Measurements from ENCODE around the gene HOXA6. TPM values are rescaled to one million over a fixed set of nuclear protein-coding genes. Genes with fewer than 3 reads are reported as not detected.

Gene HOXA6
- total RNA-seq, 1 donor, result not detected

DNA sequence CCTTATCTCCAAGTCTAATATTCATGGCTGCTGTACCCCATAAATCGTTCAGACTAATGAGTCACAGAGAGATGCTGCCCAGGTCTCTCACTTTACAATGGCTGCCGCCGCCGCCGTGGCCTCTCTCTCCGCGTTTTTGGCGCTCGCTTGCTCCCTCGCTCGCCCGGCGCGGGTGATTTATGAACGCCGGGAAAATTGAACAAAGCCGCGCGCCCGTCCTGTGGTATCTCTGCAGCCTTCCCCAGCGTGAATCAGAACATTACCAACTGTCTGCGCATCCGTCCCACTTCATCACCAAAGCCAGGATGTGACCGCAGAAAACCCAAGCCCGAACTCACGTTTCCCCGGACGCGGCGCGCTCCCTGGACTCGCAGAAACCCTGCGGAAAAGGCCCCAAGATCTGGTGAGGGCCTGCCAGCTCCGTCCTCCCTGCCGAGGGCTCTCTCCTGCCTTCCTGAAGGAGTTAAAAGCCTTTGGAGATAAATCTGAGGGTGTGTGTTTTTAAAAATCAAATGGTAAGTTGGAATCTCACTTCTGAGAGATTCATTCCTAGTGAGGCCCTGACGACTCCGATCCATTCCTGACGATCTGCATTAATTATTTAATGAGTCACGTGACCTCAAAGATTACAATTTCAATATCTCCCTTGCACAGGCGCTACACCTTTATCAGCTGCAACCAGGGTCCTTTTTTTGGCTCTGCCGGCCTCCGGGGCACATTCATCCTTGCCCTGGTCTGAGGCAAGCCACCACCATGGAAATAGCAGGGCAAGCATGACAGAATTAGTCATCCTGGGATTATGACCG, 23.3 kb downstream of the HOXA6 start:
- no peaks in the 10 kb centered on the region for H3K9me3 ChIP-seq (ENCODE audit: low read depth, low read length)
- H3K27me3 ChIP-seq (ENCODE audit: insufficient read depth, low read length), result peaks cover 7% of the 10 kb centered on the region
- H3K4me3 ChIP-seq (ENCODE audit: low read length), result no peak overlapping the region
- no peaks in the 10 kb centered on the region for H3K4me1 ChIP-seq (ENCODE audit: insufficient read depth, low read length)

DNA sequence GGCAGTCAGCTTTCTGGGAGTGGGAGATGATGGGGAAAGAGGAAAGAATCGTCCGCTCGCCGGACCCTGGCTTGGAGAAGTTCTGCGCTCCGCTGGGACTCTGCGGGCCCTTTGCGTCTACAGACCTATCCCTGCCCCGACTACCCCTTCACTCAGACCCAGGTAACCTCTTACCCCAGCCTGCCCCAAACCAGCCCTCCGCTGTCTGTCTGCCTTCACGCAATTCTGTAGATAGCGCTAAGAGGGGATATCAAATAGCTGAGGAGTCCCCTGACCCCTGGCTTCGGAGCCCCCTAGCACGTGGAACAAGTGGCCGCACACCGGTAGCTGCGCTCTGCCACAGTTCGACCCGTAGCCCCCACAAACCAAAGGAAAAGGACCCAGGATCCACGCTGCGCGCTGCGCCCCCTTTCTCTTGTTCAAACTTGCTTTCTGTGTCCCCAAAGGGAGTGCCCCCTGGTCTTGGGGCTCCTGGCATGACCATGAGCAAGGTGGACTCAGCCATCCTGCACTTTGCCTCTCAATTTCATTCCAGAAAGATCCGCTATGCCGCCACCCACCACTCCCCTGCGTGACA, 24.0 kb downstream of the HOXA6 start:
- Histone ChIP-seq H3K4me1 (ENCODE audit: insufficient read depth, low read length) (no peaks in the 10 kb centered on the region), H3K4me3 (ENCODE audit: low read length) (no peak overlapping the region), H3K9me3 (ENCODE audit: low read depth, low read length) (no peaks in the 10 kb centered on the region), H3K27me3 (ENCODE audit: insufficient read depth, low read length) (peaks cover 7% of the 10 kb centered on the region)

GRCh38 chr7:27123007-27123476, 24.5 kb downstream of the HOXA6 start:
- Histone ChIP-seq H3K4me3 (ENCODE audit: low read length) (no peak overlapping the region), H3K9me3 (ENCODE audit: low read depth, low read length) (no peaks in the 10 kb centered on the region), H3K4me1 (ENCODE audit: insufficient read depth, low read length) (no peaks in the 10 kb centered on the region), H3K27me3 (ENCODE audit: insufficient read depth, low read length) (peaks cover 7% of the 10 kb centered on the region)

DNA sequence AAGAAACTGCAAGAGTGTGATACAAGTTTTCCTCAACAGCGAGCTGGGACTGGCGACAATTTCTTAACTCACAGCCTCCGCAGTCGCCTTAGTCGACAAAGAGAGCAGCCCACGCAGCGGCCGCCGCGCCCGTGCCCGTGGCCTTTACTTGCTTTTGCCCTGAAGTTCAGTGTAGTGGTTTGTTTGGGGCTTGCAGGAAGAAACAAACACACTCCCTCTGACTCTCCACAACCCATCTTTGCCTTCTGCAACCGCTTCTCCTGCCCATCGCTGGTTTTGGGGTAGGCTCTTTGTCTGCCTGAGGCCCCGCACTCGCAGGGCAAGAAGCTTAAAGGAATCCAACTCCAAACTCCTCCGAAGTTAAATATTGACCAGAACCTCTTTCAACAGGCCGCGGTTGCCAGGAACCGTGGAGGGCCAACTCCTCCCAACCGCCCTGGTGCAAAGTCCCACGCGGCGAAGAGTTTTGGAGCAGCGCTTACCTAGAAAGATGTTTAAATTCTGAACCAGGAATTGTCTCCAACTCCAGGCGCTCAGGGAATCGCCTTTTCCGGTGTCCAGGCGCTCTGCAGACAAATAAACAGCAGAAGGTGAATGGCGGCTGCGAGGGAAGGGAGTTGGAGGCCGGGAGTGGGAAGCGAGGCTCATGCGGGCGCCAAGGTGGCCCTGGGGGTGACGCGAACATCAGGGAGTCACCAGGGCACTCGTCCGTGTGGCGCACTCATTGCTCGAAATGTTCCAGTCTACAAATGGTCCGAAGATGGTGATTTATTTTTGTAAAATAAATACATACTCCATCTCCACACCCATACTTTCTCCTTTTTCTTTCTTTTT, 25.3 kb downstream of the HOXA6 start:
- Histone ChIP-seq H3K4me1 (ENCODE audit: insufficient read depth, low read length) (no peaks in the 10 kb centered on the region), H3K9me3 (ENCODE audit: low read depth, low read length) (no peaks in the 10 kb centered on the region), H3K27me3 (ENCODE audit: insufficient read depth, low read length) (peaks cover 3% of the 10 kb centered on the region), H3K4me3 (ENCODE audit: low read length) (no peak overlapping the region)

GRCh38 chr7:27121684-27122076, 25.9 kb downstream of the HOXA6 start:
- Histone ChIP-seq H3K4me3 (ENCODE audit: low read length) (no peak overlapping the region), H3K9me3 (ENCODE audit: low read depth, low read length) (no peaks in the 10 kb centered on the region), H3K4me1 (ENCODE audit: insufficient read depth, low read length) (no peaks in the 10 kb centered on the region), H3K27me3 (ENCODE audit: insufficient read depth, low read length) (peaks cover 2% of the 10 kb centered on the region)

- no peaks in the 10 kb centered on the region for H3K4me1 ChIP-seq (ENCODE audit: insufficient read depth, low read length)
- H3K27me3 ChIP-seq (ENCODE audit: insufficient read depth, low read length), result no peaks in the 10 kb centered on the region
- no peak overlapping the region for H3K4me3 ChIP-seq (ENCODE audit: low read length)
- no peaks in the 10 kb centered on the region for H3K9me3 ChIP-seq (ENCODE audit: low read depth, low read length)
These were observed 28.1 kb downstream of the HOXA6 start for GRCh38 chr7:27119412-27119911.

DNA sequence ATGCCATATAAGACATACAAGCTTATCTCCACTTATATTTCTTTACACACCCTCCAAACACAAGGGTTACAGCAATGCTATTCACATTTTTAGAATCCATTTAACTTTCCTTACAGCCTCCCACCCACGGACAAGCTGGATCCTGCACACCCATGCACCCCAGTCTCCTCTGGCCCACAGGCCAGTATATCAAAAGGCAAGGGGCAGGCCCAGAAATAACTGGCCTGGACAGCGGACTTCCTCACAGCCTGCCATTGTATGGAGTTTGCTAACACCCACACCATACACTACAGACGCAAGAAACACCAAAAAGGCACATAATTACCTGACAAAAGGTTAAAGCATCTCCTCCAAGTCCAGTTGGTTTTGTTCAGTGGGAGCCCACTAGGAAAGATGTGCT, 29.0 kb downstream of the HOXA6 start:
- no peak overlapping the region for H3K4me3 ChIP-seq (ENCODE audit: low read length)
- H3K4me1 ChIP-seq (ENCODE audit: insufficient read depth, low read length), result no peaks in the 10 kb centered on the region
- no peaks in the 10 kb centered on the region for H3K9me3 ChIP-seq (ENCODE audit: low read depth, low read length)
- H3K27me3 ChIP-seq (ENCODE audit: insufficient read depth, low read length), result no peaks in the 10 kb centered on the region

DNA sequence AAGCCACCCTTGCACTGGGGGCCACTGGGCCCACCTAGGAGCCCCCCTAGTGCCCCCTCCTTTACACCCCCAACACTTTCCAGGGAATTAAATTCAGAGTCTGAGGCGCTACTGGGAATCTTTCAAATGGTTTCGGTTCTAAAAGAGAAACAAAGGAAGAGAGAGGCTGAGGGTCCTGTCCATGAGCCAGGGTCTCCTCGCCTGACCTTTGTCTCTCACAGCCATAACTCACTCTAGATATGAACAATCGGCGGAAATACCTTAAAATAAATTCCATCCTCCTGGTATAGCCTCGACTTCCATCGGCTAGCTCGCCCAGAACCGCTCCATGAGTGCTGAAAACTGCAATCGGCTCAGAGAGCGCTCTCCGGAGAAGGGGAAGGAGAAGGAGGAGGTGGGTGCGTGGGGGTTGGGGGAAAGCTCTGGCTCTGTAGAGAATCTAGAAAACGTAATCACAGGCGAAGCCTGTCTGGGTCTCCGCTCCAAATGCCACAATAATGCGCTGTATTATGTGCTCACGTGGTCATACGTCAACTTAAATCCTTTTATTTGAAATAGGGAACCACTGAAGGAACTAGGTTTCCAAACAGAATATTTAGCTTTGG, 29.6 kb downstream of the HOXA6 start:
- Histone ChIP-seq H3K4me1 (ENCODE audit: insufficient read depth, low read length) (no peaks in the 10 kb centered on the region), H3K9me3 (ENCODE audit: low read depth, low read length) (no peaks in the 10 kb centered on the region), H3K27me3 (ENCODE audit: insufficient read depth, low read length) (no peaks in the 10 kb centered on the region), H3K4me3 (ENCODE audit: low read length) (no peak overlapping the region)

- Histone ChIP-seq H3K27me3 (ENCODE audit: insufficient read depth, low read length) (no peaks in the 10 kb centered on the region), H3K4me3 (ENCODE audit: low read length) (no peak overlapping the region), H3K9me3 (ENCODE audit: low read depth, low read length) (no peaks in the 10 kb centered on the region), H3K4me1 (ENCODE audit: insufficient read depth, low read length) (no peaks in the 10 kb centered on the region)
These were observed 30.4 kb downstream of the HOXA6 start for GRCh38 chr7:27116962-27117886.

DNA sequence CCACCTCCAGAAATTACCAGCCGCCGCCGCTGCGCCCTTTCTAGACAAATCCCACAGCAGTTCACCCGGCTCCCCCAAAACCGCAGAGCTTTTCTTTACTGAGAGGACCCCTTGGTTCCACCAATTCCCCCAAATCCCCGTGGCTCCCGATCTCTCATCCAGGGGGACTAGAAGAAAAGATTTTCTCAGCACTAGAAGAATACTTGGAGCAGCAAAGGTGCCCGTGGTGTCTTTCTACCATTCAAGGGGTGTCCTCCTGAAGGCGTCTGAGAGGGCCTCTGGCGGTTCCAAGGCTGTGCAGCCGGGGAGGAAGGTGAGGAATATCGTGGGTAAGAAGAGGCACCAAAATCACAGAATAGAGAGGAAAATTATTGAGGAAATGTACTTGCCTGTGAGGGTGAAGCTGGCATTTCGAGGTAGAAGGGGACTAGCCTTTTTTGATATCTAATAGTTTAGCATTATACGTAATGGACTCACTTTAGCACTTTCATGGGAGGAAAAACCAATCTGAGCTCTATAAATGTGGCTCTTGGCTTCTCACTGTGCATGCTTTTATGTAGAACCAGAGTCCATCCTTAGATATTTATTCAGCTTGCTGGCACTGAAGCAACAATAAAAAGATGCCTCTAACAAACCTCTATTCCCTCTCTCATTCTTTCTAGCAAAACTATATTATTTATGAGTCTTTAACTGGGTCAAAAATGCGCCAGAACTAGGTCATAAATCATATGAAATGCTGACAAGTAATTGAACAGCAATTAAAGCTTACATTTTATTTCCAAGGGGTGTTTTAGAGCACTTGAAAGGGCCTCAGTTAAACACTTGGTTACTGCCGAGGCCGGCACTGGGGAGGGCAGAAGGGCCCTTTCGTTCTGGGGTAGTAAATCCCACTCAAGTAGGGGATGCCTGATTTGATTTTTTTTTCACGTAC, 31.3 kb downstream of the HOXA6 start:
- no peaks in the 10 kb centered on the region for H3K9me3 ChIP-seq (ENCODE audit: low read depth, low read length)
- H3K4me1 ChIP-seq (ENCODE audit: insufficient read depth, low read length), result no peaks in the 10 kb centered on the region
- no peaks in the 10 kb centered on the region for H3K27me3 ChIP-seq (ENCODE audit: insufficient read depth, low read length)
- H3K4me3 ChIP-seq (ENCODE audit: low read length), result no peak overlapping the region

GRCh38 chr7:27115221-27116026, 32.1 kb downstream of the HOXA6 start:
- Histone ChIP-seq H3K4me3 (ENCODE audit: low read length) (no peak overlapping the region), H3K27me3 (ENCODE audit: insufficient read depth, low read length) (no peaks in the 10 kb centered on the region), H3K4me1 (ENCODE audit: insufficient read depth, low read length) (no peaks in the 10 kb centered on the region), H3K9me3 (ENCODE audit: low read depth, low read length) (no peaks in the 10 kb centered on the region)

- no peaks in the 10 kb centered on the region for H3K27me3 ChIP-seq (ENCODE audit: insufficient read depth, low read length)
- H3K9me3 ChIP-seq (ENCODE audit: low read depth, low read length), result no peaks in the 10 kb centered on the region
These were observed 32.7 kb downstream of the HOXA6 start for GRCh38 chr7:27114881-27115220.

More at GRCh38 chr7:27114881-27115220, 32.7 kb downstream of the HOXA6 start:
- no peaks in the 10 kb centered on the region for H3K4me1 ChIP-seq (ENCODE audit: insufficient read depth, low read length)
- no peak overlapping the region for H3K4me3 ChIP-seq (ENCODE audit: low read length)

All from mononuclear cell (primary cell).